Immature natural killer cell (primary cell): ENCODE results near the gene ERCC6. TPM values are rescaled to one million over a fixed set of nuclear protein-coding genes. Genes with fewer than 3 reads are reported as not detected.
A peak's percentile ranks its signal among the peaks of the same experiment; 100 is the strongest.

Experiments
- DNase-seq, 3 donors: peaks; one replicate each; pipeline ENCODE4 v3.0.0; 2022; ENCODE audit warnings: mixed read lengths in 1 of 3
- H3K27ac Mint-ChIP-seq, 6 donors: one replicate each; pipeline ENCODE4 v1.8.0; 2020; ENCODE audit warnings: mixed read lengths in 6 of 6, mild to moderate bottlenecking in 5 of 6, inconsistent platforms in 4 of 6, moderate library complexity in 3 of 6
- H3K27me3 Mint-ChIP-seq, 3 donors: one replicate each; pipeline ENCODE4 v1.8.0; 2020 to 2021; ENCODE audit warnings: low read depth in 3 of 3, mild to moderate bottlenecking in 3 of 3, mixed read lengths in 3 of 3, moderate library complexity in 3 of 3, inconsistent platforms in 1 of 3
- H3K36me3 Mint-ChIP-seq, 3 donors: one replicate each; pipeline ENCODE4 v1.8.0; 2020; ENCODE audit warnings: mixed read lengths in 3 of 3, inconsistent platforms in 2 of 3, mild to moderate bottlenecking in 2 of 3
- H3K4me1 Mint-ChIP-seq, 2 donors: one replicate each; pipeline ENCODE4 v1.8.0; 2020; ENCODE audit warnings: inconsistent platforms in 2 of 2, mild to moderate bottlenecking in 2 of 2, mixed read lengths in 2 of 2, moderate library complexity in 1 of 2
- H3K4me3 Mint-ChIP-seq, 5 donors: one replicate each; pipeline ENCODE4 v1.8.0; 2020; ENCODE audit warnings: mild to moderate bottlenecking in 5 of 5, mixed read lengths in 5 of 5, inconsistent platforms in 3 of 5, moderate library complexity in 3 of 5
- H3K9me3 Mint-ChIP-seq, 6 donors: one replicate each; pipeline ENCODE4 v1.8.0; 2020; ENCODE audit warnings: mild to moderate bottlenecking in 6 of 6, mixed read lengths in 6 of 6, inconsistent platforms in 4 of 6, moderate library complexity in 3 of 6
- polyA plus RNA-seq, 3 donors: library from polyadenylated mRNA; unstranded; fragments of 300-500 nt; fragmentation: Illumina TruSeq; gene quantifications; one replicate each; pipeline ENCODE4 v1.2.3, GENCODE V29; 2021

The ERCC6 gene
- polyA plus RNA-seq, 3 donors from 2014 or later: 5.2 to 14.6 (median 9.1) TPM

DNA sequence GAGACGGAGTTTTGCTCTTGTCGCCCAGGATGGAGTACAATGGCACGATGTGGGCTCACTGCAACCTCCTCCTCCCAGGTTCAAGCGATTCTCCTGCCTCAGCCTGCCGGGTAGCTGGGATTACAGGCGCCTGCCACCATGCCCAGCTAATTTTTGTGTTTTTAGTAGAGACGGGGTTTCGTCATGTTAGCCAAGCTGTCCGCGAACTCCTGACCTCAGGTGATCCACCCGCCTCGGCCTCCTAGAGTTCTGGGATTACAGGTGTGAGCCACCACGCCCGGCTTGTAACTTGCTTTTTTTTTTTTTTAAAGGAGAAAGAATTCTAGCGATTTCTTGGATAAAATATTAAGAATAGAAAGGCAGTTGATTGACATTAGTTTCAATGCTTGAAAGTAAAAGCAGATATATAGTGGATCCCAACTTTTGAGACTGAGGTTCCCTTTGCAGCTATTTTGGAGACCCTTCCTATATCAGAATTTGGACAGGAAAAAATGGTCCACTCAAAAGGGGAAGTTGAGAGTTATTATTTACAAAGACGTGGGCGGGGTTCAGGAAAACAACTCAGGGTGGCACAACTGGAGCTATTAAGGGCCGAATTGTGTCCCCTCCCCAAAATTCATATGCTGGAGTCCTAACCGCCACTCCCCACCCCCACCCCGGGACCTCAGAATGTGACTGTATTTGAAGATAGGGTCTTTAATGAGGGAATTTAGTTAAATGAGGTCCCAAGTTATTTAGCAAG lies 1.3 kb upstream of the ERCC6 start:
- Mint-ChIP-seq H3K4me1 (peaks cover 31 to 43% of the 10 kb centered on the region in 2 donors), H3K36me3 (peaks cover 0 to 4% (median 0%) of the 10 kb centered on the region in 3 donors), H3K27me3 (peaks cover 6 to 18% (median 10%) of the 10 kb centered on the region in 3 donors), H3K27ac (peak overlapping the region in 3 of 6 donors; percentile 91 to 95 (median 94)), H3K9me3 (peaks cover 0 to 3% (median 0%) of the 10 kb centered on the region in 6 donors), H3K4me3 (peak overlapping the region; percentile 19 to 97 (median 92))
- DNase-seq: no peak

- no peak for DNase-seq
- Mint-ChIP-seq H3K36me3 (peaks cover 0 to 4% (median 0%) of the 10 kb centered on the region in 3 donors), H3K27me3 (peaks cover 6 to 10% (median 10%) of the 10 kb centered on the region in 3 donors), H3K27ac (peak overlapping the region; percentile 91 to 96 (median 94)), H3K4me1 (peaks cover 36 to 52% of the 10 kb centered on the region in 2 donors), H3K9me3 (peaks cover 0 to 1% (median 0%) of the 10 kb centered on the region in 6 donors), H3K4me3 (peak overlapping the region; percentile 86 to 97 (median 94))
Measured at GRCh38 chr10:49539320-49539885, 482 bp upstream of the ERCC6 start.

DNA sequence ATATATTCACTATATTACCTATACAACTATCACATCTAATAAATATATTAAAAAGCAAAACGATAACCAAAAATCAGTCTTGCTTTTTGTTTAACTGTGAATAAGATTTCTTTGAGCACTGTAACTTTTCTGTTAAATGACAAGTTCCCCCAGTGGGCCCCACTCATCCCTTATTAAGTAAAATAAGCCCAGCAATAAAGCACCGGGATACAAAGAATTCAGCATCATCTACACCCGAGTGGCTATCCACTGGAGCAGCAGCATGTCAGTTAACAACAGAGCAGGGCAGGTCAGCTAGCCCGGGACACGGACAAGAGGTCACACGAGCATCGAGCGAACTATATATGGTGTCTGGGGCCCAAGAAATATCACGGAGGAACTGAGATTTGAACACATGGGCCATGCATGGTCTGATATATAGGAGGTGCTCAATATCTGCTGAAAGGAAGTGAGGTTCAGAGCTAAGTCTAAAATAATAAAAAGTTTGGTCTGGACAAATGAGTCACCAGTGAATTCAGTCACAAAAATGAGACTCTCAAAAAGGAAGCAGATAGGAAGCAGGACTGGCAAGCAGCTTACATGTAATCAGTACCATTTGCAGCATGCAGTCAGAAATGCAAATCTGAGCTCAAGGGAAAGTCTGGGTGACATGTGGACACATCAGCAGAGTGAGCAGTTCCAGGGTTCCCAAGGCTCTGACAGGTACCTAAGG lies 4.1 kb downstream of the ERCC6 start:
- H3K9me3 Mint-ChIP-seq: peaks cover 0 to 1% (median 0%) of the 10 kb centered on the region in 6 donors
- H3K4me1 Mint-ChIP-seq: peaks cover 44 to 76% of the 10 kb centered on the region in 2 donors
- H3K4me3 Mint-ChIP-seq: peak overlapping the region in 1 of 5 donors; percentile 53
- peaks cover 4 to 9% (median 8%) of the 10 kb centered on the region in 3 donors for H3K27me3 Mint-ChIP-seq
- H3K36me3 Mint-ChIP-seq: peaks cover 4 to 27% (median 10%) of the 10 kb centered on the region in 3 donors
- H3K27ac Mint-ChIP-seq: peak overlapping the region in 4 of 6 donors; percentile 28 to 56 (median 42)
- DNase-seq: no peak

- Mint-ChIP-seq H3K4me3 (no peak overlapping the region), H3K36me3 (peaks cover 16 to 48% (median 19%) of the 10 kb centered on the region in 3 donors), H3K4me1 (peaks cover 25 to 60% of the 10 kb centered on the region in 2 donors), H3K9me3 (no peaks in the 10 kb centered on the region), H3K27me3 (peaks cover 1 to 2% (median 2%) of the 10 kb centered on the region in 3 donors), H3K27ac (peak overlapping the region in 1 of 6 donors; percentile 12)
- no peak for DNase-seq
Measured at GRCh38 chr10:49532461-49532860, 6.5 kb downstream of the ERCC6 start.

- Mint-ChIP-seq H3K36me3 (peaks cover 33 to 72% (median 38%) of the 10 kb centered on the region in 3 donors), H3K4me3 (no peak overlapping the region), H3K27ac (no peak overlapping the region), H3K9me3 (no peaks in the 10 kb centered on the region), H3K27me3 (peaks cover 0 to 4% (median 2%) of the 10 kb centered on the region in 3 donors), H3K4me1 (peaks cover 6 to 28% of the 10 kb centered on the region in 2 donors)
- DNase-seq: no peak
Measured at GRCh38 chr10:49528977-49529506, 9.9 kb downstream of the ERCC6 start.

GRCh38 chr10:49527850-49528249 lies 11.1 kb downstream of the ERCC6 start:
- Mint-ChIP-seq H3K4me3 (no peak overlapping the region), H3K36me3 (peaks cover 34 to 77% (median 50%) of the 10 kb centered on the region in 3 donors), H3K27me3 (peaks cover 0 to 4% (median 2%) of the 10 kb centered on the region in 3 donors), H3K9me3 (no peaks in the 10 kb centered on the region), H3K4me1 (peaks cover 6 to 25% of the 10 kb centered on the region in 2 donors), H3K27ac (no peak overlapping the region)
- no peak for DNase-seq

- Mint-ChIP-seq H3K9me3 (no peaks in the 10 kb centered on the region), H3K4me3 (no peak overlapping the region), H3K36me3 (peaks cover 34 to 72% (median 53%) of the 10 kb centered on the region in 3 donors), H3K27me3 (peaks cover 0 to 4% (median 0%) of the 10 kb centered on the region in 3 donors), H3K27ac (peak overlapping the region in 1 of 6 donors; percentile 51), H3K4me1 (peaks cover 6 to 17% of the 10 kb centered on the region in 2 donors)
- no peak for DNase-seq
Measured at GRCh38 chr10:49527061-49527460, 11.9 kb downstream of the ERCC6 start.

GRCh38 chr10:49526619-49527018 lies 12.3 kb downstream of the ERCC6 start:
- Mint-ChIP-seq H3K27ac (peak overlapping the region in 2 of 6 donors; percentile 9 to 51), H3K36me3 (peaks cover 34 to 68% (median 48%) of the 10 kb centered on the region in 3 donors), H3K4me3 (no peak overlapping the region)

DNA sequence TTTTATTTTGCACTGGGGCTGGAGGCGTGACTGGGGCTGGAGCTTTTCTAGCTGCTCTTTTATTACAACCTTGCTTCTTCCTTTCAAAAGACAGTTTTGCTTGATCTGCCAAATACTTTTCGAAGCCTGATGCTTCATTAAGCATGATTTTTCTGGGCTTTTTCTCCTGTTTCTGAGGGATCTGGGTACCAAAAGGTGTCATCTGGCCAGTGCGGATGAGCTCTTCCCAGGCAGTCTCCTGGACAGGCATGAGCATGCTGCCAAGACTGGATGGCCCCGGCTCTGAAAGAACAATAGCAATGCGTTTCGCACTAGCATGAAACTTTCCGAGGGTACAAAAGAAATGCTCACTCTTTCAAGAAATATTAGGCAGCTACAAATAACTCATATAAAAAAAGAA lies 14.4 kb downstream of the ERCC6 start:
- peaks cover 0 to 4% (median 0%) of the 10 kb centered on the region in 3 donors for H3K27me3 Mint-ChIP-seq
- peak overlapping the region in 1 of 6 donors; percentile 23 for H3K27ac Mint-ChIP-seq
- no peaks in the 10 kb centered on the region for H3K9me3 Mint-ChIP-seq
- peaks cover 0 to 4% of the 10 kb centered on the region in 2 donors for H3K4me1 Mint-ChIP-seq
- no peak for DNase-seq
- H3K4me3 Mint-ChIP-seq: no peak overlapping the region
- H3K36me3 Mint-ChIP-seq: peaks cover 32 to 63% (median 39%) of the 10 kb centered on the region in 3 donors

More at GRCh38 chr10:49526619-49527018, 12.3 kb downstream of the ERCC6 start:
- H3K27me3 Mint-ChIP-seq: peaks cover 0 to 4% (median 0%) of the 10 kb centered on the region in 3 donors
- H3K9me3 Mint-ChIP-seq: no peaks in the 10 kb centered on the region
- DNase-seq: no peak
- peaks cover 3 to 13% of the 10 kb centered on the region in 2 donors for H3K4me1 Mint-ChIP-seq

- Mint-ChIP-seq H3K36me3 (peaks cover 29 to 57% (median 41%) of the 10 kb centered on the region in 3 donors), H3K4me1 (peaks cover 4 to 9% of the 10 kb centered on the region in 2 donors), H3K4me3 (no peak overlapping the region), H3K9me3 (no peaks in the 10 kb centered on the region), H3K27me3 (peaks cover 0 to 2% (median 0%) of the 10 kb centered on the region in 3 donors), H3K27ac (no peak overlapping the region)
- DNase-seq: no peak
Measured at GRCh38 chr10:49523301-49523700, 15.6 kb downstream of the ERCC6 start.

GRCh38 chr10:49521062-49521461 lies 17.9 kb downstream of the ERCC6 start:
- Mint-ChIP-seq H3K4me1 (peaks cover 4 to 9% of the 10 kb centered on the region in 2 donors), H3K4me3 (no peak overlapping the region), H3K36me3 (peaks cover 14 to 47% (median 40%) of the 10 kb centered on the region in 3 donors), H3K27ac (no peak overlapping the region), H3K27me3 (no peaks in the 10 kb centered on the region), H3K9me3 (no peaks in the 10 kb centered on the region)
- no peak for DNase-seq

DNA sequence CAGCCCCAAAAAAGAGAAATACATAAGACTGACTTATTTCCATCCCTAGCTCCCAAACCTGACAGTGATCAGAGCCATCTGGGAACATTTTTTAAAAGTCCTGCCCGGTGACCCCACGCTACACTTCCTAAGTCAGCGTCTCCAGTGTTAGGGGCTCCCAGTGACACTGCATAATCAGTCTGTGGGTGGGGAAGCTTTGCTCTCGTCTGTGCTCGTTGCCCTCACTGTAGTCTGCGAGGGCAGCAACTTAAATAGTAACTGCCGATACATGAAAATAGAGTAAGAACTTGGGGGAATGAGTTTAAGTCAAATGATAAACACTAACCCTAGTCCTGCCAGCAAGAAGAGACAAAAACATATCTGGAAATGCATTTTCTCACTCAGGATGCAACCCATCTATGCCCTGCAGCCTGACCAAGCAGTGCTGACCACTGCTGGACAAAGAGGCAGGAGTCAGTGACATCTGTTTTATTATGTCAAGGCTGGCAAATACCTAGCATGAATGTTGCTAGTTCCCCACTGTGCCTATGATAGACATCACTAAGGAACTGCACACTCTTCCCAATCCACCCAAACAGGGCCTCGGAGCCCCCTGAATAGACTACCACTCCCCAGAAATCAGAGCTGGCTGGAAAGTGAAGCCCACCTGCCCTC lies 18.7 kb downstream of the ERCC6 start:
- DNase-seq: no peak
- Mint-ChIP-seq H3K27ac (no peak overlapping the region), H3K36me3 (peaks cover 14 to 48% (median 35%) of the 10 kb centered on the region in 3 donors), H3K4me3 (no peak overlapping the region), H3K9me3 (no peaks in the 10 kb centered on the region), H3K4me1 (peaks cover 4 to 9% of the 10 kb centered on the region in 2 donors), H3K27me3 (no peaks in the 10 kb centered on the region)

- no peak for DNase-seq
- no peaks in the 10 kb centered on the region for H3K9me3 Mint-ChIP-seq
- no peak overlapping the region for H3K4me3 Mint-ChIP-seq
- no peak overlapping the region for H3K27ac Mint-ChIP-seq
- peaks cover 14 to 46% (median 33%) of the 10 kb centered on the region in 3 donors for H3K36me3 Mint-ChIP-seq
- no peaks in the 10 kb centered on the region for H3K27me3 Mint-ChIP-seq
- H3K4me1 Mint-ChIP-seq: peaks cover 4 to 9% of the 10 kb centered on the region in 2 donors
Measured at GRCh38 chr10:49519717-49520116, 19.2 kb downstream of the ERCC6 start.
